GM18499 (cell line): ENCODE results near the gene FBXL17.

ENCODE experiments used
- ATAC-seq: cut with Tn5 transposase; IDR thresholded peaks from one replicate; pipeline ENCODE4 v1.9.1; 2021; ENCODE audit warnings: moderate number of reproducible peaks; ENCODE audit not compliant: insufficient read depth, unreplicated experiment

Gene FBXL17

DNA sequence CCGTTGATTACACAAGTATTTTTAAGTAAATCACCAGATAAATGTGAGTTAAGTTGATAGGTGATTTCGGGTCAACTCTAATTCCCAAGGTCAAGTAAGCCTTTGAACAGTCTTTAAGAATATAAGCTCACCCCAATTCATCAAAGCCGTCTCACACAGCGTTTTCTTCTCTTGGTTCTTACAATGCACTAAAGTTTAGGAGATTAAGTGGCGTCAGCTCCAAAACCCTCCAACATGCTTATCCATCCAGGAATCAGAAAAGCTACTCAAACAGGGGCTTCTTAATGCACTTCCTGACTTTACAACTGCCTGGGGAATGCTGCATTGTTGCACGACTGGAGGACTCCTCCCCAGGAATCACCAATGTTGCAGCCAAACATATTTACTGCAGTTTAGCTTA is 505.0 kb downstream of the FBXL17 start:
- ATAC-seq: no peak

DNA sequence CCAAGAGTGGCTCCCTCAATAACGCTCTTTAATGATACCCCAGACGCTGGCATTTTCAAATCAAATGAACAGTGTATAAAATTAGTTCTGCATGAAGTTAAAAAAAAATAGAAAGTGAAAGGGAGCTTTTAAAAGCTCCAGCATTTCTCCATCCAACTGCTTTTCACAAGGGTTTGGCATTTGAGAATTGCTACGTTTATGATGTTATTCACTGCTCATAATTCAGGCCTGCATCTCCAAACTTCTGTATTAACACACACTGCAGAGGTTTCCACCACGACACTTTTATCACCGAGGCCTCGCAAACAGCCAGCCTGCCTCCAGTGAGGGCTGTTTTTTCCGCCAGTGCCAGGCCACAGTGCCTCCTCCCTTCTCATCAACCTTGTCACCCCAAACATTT is 505.6 kb downstream of the FBXL17 start:
- no peak for ATAC-seq

GRCh38 chr5:107875833-107876232 is 506.1 kb downstream of the FBXL17 start:
- no peak for ATAC-seq

DNA sequence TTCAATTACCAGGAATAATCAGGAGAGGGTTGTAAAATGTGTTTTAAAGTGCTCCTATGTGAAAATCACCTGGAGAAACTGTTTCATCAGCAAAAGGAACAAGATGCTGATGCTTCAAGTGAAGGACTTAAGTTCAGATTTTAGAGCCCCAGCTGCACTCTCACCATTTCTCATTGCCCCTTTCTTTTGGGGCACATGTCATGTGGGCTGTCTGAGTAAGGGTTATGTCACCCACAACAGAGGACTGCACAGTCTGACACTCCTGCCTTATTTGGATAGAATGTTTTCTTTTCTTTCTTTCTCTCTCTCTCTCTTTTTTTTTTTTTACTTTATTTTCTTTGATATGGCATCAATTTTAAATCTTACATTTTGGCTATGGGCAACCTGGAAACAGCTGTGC is 507.1 kb downstream of the FBXL17 start:
- no peak for ATAC-seq

DNA sequence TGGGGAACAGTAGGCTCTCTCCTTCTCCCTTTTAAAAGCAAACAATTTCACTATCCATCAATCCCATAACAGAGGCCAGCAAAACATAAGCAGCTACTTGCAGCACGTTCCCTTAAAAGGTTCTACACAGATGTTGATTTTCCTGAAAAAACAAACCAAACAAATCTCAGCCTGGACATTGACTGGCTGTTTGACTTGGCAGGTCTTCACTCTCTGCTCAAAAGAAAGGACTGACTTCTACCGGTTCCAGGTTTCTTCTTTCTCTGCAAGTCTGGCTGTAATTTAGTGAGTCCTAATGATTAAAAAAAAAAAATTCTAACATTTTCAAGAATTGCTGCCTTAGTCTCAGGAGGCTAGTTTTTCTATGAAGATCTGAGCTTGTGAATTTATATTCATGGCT is 508.0 kb downstream of the FBXL17 start:
- ATAC-seq: no peak

- no peak for ATAC-seq
Measured at GRCh38 chr5:107871023-107871422, 510.9 kb downstream of the FBXL17 start.

DNA sequence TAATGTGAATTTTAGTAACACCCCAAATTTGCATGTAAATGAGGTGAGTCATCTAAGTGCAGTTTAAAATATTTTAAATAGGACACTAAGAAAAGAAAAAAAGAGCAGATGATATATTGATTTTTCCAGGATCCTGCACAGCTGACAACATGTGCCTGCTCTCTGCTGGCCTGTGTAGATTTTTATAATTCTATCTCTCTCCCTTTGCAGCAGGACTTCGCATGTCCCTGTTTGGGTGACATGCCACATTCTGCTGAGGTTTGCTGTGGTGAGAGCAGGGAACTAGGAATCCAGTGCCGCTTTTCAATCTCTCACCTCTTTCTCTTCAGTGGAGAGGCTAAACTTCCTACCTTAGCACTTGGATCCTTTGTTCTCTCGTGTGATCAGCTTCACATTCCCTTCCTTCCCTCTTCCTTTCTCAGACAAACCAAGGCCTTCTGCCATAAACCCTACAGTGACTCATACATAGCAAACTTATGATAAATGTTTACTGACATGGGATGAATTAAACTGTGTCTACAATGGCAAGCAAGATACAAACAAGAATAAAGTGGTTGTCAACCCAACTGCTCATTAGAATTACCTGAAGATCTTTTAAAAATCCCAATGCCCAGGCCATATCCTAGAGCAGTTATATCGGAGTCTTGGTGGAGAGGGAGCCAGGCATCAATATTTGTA is 512.3 kb downstream of the FBXL17 start:
- ATAC-seq: no peak

GRCh38 chr5:107868650-107869409 is 513.1 kb downstream of the FBXL17 start:
- no peak for ATAC-seq

DNA sequence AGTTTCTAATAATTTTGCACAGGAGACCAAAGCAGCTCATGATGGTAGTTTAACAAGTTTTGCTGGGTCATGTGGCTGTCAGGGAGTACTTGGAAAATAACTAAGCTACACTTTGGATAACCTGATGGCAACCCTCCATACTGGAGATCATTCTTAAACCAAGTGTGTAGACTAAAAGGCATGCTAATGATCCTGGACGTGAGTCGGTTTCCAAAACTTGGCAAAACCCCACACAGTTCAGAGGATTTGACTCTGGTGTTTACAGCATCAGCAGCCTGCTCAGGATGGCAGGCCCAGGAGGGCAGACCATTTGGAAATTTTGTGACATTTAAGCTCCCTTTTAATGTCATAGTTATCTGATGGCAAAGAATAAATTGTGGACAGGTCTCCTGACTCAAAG is 514.6 kb downstream of the FBXL17 start:
- no peak for ATAC-seq

- ATAC-seq: no peak
Measured at GRCh38 chr5:107864793-107865192, 517.1 kb downstream of the FBXL17 start.

DNA sequence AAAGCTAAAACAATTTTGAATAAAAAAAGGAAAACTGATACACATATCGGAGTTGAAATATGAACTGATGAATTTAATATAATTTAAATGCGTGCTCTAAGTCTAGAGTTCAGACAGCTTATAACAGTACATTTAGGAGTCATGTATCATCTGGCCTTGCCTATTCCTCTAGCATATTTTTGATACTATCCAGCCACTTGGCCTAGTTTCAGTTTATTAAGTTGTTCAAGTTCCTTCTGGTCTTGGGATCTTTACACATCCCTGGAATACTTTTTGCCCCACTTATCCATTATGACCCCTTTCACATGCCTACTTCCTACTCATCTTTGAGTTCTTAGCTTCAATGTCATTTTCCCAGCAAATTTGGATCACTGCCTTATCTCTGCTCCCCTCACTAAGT is 518.8 kb downstream of the FBXL17 start:
- no peak for ATAC-seq

DNA sequence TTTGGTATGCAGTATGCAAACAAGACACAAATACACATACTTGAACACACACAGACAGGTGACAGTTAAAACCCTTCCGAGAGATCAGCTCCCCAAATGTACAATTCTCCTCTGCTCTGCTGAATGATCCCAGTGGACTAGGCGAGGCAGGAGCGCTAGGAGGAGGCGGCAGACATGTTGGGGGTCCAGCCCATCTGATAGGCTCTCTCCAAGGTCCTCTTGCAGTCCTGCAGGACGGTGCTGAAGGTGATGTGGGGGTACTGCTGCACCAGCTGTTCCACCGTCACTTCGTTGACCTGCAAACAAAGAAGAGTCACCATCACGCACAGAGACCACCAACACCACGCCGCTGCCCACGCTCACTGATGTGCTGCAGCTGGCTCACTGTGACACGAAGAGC is 520.3 kb downstream of the FBXL17 start:
- no peak for ATAC-seq

DNA sequence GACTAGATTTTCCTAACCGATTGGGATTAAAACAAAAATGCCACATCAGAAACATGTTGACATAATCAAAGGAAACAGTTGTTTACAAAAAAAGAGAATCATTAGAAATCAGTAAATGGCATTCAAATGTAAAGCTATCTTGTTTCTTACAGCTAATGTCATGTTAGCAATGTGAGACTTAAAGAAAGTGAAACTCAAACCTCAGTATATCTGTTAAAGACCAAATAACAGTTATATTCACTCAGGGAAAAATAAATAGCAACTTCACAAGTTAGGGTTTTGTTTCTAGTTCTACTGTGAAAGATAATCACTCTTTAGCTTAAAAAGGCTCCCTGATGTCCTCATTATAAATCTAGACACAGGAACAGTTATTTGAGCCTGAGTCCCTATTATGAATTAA is 521.9 kb downstream of the FBXL17 start:
- no peak for ATAC-seq

- ATAC-seq: no peak
Measured at GRCh38 chr5:107858788-107859187, 523.1 kb downstream of the FBXL17 start.

DNA sequence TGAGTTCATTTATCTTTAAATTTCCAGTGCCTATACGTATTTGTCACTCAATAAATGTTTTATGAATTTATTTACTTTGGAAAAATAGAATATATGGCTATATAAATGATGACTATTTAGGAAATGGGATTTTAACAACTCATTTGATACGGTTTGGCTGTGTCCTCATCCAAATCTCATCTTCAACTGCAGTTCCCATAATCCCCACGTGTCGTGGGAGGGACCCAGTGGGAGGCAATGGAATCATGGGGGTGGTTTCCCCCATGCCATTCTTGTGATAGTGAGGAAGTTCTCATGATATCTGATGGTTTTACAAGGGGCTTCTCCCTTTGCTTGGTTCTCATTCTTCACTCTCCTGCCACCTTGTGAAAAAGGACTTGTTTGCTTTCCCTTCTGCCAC is 523.6 kb downstream of the FBXL17 start:
- no peak for ATAC-seq

GRCh38 chr5:107857785-107858184 is 524.1 kb downstream of the FBXL17 start:
- no peak for ATAC-seq

DNA sequence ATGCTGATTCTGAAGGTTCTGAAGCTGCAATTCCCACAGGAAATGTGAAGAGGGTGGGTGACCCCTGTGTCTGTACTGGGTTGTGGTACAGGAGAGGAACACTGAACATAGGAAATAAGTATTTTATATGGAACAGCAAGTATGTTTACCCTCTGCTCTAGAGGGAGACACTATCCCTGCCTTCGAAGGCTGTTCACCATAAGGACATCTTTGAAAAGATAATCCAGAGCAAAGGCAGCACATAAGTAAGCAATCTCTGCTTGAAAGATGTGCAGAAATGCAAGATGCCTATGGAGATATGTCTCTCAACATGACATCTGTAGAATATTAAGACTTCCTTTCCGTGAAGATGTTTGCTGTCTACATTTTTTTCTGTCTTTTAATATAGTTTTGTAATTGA is 526.7 kb downstream of the FBXL17 start:
- no peak for ATAC-seq

GRCh38 chr5:107853696-107854095 is 528.2 kb downstream of the FBXL17 start:
- ATAC-seq: no peak

DNA sequence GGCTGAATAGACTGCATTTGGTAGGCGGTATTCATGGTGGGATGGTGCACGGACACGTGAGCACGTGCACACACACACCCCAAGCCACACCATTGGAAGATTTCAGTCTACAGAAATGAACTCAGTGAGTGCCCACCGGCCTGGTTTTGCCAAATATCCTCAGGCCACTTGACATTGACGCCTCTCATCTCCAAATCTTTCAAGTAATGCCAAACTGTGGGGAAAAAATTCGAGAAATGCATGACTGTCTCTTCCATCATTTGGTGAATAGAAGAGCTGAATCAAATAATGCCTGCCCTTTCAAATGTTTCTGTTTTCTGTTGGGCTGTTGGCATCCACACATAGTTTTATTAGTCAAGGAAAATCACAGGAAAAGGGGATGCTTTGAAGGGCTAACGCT is 528.9 kb downstream of the FBXL17 start:
- ATAC-seq: no peak

- ATAC-seq: no peak
Measured at GRCh38 chr5:107849118-107849517, 532.8 kb downstream of the FBXL17 start.

DNA sequence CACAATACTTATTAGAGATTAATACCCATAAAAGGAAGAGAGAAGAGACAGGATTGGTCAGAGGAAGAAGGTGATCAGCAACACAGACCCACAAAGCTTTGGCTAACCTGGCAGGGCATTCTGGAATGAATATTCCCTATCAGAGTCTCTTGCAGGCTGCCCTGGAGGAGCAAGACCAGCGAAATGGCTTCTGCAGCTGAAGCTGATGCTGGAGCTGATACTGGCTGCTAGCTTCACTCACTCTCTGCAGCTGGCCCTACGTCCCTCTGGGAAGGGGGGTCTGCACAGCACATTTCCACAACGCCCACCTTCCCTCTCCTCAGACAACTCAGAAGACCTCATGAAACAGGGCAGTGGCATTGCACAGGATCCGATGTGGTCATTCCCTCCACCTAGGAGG is 541.3 kb downstream of the FBXL17 start:
- no peak for ATAC-seq

DNA sequence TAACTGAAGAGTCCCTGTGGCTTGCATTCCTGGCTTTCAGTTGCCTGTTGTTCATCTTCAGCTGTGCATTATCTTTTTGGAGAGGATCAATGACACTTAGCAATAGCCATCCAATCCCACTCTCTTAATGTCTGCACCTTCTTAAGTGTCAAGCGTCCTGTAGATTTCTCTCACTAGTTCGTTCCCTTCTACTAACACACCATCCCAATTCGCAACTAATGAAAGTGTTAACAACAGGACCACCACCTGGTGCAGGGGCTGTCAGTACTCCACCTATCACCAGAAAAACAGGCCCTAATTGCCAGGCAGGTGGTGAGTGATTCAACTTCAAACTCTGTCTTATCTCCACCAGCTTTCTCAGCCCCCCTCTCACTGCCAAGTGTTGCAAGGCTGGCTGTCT is 541.7 kb downstream of the FBXL17 start:
- ATAC-seq: no peak
